AG04450 (cell line): Measurements from ENCODE around the gene GIPR. TPM values are rescaled to one million over a fixed set of nuclear protein-coding genes. Genes with fewer than 3 reads are reported as not detected.

Experiments
- CTCF ChIA-PET: fragments of 300-600, 350-600 bp; formaldehyde crosslinking; extraction: SDS; loops from one replicate; lab custom pipeline; 2022; ENCODE audit warnings: antibody characterized with exemption, inconsistent platforms; lab: Charles Lee
- POLR2A ChIA-PET: fragments of 350-600 bp; formaldehyde crosslinking; extraction: SDS; loops from one replicate; lab custom pipeline; 2021; ENCODE audit warnings: antibody characterized with exemption, inconsistent platforms; lab: Yijun Ruan, JAX
- DNase-seq: peaks from one replicate; pipeline ENCODE4 v3.0.0-alpha.2; 2011; ENCODE audit warnings: low read depth, low spot score
- H3K27ac ChIP-seq: one replicate; pipeline ENCODE4 v1.5.1; 2012; ENCODE audit warnings: low read depth, low read length, control low read depth
- H3K27me3 ChIP-seq: one replicate; pipeline ENCODE4 v1.6.0; 2012; ENCODE audit warnings: low read length; ENCODE audit not compliant: control insufficient read depth, insufficient read depth
- H3K4me3 ChIP-seq: 2 replicates; pipeline ENCODE4 v1.5.1; 2011; ENCODE audit warnings: mild to moderate bottlenecking, low read depth, low read length, control low read depth
- H3K9me3 ChIP-seq: 2 replicates; pipeline ENCODE4 v1.5.1; 2012; ENCODE audit warnings: low read length; ENCODE audit not compliant: control insufficient read depth, insufficient read depth
- CTCF ChIP-seq: IDR thresholded peaks from 2 replicates; pipeline ENCODE4 v1.5.1; 2011; ENCODE audit warnings: low read depth, low read length, control low read depth, inconsistent platforms
- polyA plus RNA-seq: library from polyadenylated mRNA; depleted of rRNA; stranded (reverse); fragments of >200 nt; gene quantifications from 2 replicates; pipeline ENCODE4 v1.2.3, GENCODE V29; 2011

Gene GIPR
- polyA plus RNA-seq, 1 experiment = 0.61 TPM

DNA sequence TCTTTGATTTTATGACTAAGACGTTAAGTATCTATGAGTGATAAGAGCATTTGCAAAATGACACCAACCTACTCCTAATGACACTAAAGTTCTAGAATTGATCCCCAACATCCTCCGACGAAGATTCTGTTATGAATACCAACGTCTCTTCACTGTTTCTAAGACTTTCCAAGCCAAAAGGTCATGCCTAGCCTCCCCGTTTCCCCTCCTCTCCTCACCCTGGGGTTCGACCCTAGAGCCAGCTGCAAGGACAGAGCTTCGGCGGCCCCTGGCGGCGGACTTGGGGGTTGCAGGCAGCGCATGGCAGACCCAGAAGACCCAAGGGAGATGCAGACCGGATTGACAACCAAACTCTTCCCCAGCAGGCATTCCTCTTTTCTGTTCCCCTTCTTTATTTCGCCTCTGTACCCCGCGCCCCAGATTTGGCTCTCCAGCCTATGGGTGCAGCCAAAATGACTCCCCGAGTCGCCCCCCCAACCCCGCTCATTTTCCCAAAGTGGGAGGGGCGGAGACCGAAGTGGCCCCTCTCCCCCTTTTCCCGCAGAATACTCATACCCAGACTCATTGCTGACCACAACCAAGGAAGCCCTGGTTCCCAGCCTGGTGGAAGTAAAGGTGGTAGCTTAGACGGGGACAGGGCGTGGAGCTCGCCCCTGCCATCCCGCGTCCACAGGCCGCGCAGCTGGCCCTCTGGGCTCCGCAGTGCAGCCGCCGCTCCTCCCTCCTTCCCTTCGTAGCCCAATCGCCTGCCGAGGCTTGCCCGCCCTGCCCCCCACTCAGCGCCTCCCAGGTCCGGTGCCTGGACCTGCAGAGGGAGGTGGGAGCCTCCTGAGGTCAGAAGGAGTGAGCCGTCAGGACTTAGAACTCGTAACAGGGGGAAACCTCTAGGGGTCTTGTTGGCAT is 24.7 kb upstream of the GIPR start:
- TF ChIP-seq CTCF = peak; percentile 99
- peak; percentile 49 for DNase-seq
- H3K27me3 ChIP-seq = no peaks in the 10 kb centered on the region
- ChIA-PET POLR2A (interaction anchor here (0.5 to 1.8 kb wide), 4 partner anchors 12 to 1112 kb away, joined by 3 to 7 read pairs (median 4); no protein-coding TSS in a partner anchor), CTCF (interaction anchor here (0.7 to 3.3 kb wide), 14 partner anchors 10 to 1030 kb away, joined by 3 to 25 read pairs (median 6); no protein-coding TSS in a partner anchor)
- no peaks in the 10 kb centered on the region; the same call in 1 of the 2 replicates for H3K9me3 ChIP-seq
- peak overlapping the region; percentile 37 for H3K4me3 ChIP-seq
- no peak overlapping the region for H3K27ac ChIP-seq

DNA sequence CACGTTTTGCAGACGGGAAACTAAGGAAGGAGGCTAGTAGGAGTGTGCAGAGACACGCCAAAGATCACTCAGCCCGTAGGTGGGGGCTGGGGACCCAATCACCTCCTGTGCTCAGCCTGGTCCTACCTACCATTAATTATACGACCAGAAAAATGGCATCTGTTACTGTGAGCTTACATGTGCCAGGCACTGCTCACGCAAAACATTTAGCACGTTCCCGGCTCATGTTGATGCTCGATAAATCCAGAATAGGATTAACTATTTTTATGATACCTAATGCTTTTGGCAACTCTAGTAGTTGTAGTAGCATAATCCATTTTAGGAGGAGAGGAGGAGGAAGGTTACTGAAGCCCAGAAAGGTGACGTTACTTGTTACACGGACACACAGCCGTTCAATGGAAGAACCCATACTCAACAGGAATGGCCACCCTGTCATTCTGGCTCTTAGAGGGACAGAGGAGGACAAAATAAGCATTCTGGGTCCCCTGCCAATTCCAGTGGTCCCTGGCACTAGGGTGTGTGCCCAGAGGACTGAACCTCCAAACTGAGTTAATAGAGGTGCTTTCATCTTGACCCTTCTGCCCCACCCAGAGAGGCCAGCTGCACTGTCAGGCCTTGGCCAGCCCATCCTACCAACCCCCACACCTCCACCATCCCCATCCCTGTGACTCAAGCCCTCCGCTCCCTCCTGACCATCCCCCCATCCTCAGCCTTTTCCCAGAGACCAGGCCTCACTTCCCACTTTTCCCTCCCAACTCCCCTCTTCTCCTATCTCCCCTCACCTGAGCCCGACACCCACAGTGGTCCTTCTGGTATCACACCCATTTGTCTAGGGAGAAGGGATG is 23.9 kb upstream of the GIPR start:
- H3K4me3 ChIP-seq = no peak overlapping the region
- H3K9me3 ChIP-seq = no peaks in the 10 kb centered on the region; the same call in 1 of the 2 replicates
- TF ChIP-seq CTCF = no peak
- no peaks in the 10 kb centered on the region for H3K27me3 ChIP-seq
- DNase-seq = no peak
- H3K27ac ChIP-seq = no peak overlapping the region
- ChIA-PET POLR2A (no interaction called here), CTCF (interaction anchor here (0.7 to 3.3 kb wide), 6 partner anchors 31 to 1030 kb away, joined by 3 to 25 read pairs (median 4); no protein-coding TSS in a partner anchor)

DNA sequence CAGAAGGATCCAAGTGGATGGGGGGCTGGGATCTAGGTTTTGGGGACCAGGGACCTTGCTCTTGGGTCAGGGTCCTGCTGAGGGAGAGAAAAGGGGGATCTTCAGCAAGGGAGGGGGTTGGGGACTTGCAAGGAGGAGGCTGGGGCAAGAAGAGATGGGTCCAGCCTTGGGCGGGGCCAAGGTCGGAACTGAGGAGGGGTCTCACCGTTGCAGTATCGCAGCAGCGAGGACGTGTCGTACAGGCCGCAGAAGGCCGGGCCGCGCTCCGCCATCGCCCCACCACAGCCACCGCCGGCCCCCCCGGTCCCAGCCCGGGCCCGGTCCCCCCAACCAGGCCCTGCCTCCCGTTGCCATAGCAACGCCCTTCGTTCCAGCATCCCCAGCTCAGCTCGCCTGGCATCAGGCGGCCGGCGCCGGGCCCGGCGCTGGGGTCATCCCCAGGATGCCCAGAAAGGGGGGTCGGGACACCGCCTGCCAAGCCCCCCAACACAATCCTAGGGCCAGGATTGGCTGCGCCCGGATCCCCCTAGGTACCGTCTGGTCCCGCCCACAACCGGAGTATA is 22.9 kb upstream of the GIPR start:
- DNase-seq = no peak
- TF ChIP-seq CTCF = no peak
- H3K27me3 ChIP-seq = no peaks in the 10 kb centered on the region
- ChIA-PET CTCF (interaction anchor here (0.9 to 1.3 kb wide), 3 partner anchors 48 to 167 kb away, joined by 4 to 7 read pairs (median 5); partner anchors contain the start of gene QPCTL), POLR2A (interaction anchor here (0.6 to 1.5 kb wide), 3 partner anchors 13 to 47 kb away, joined by 3 to 6 read pairs (median 3); partner anchors contain the start of genes QPCTL and SNRPD2)
- no peaks in the 10 kb centered on the region; the same call in 1 of the 2 replicates for H3K9me3 ChIP-seq
- H3K4me3 ChIP-seq = peak overlapping the region; percentile 56
- no peak overlapping the region for H3K27ac ChIP-seq

DNA sequence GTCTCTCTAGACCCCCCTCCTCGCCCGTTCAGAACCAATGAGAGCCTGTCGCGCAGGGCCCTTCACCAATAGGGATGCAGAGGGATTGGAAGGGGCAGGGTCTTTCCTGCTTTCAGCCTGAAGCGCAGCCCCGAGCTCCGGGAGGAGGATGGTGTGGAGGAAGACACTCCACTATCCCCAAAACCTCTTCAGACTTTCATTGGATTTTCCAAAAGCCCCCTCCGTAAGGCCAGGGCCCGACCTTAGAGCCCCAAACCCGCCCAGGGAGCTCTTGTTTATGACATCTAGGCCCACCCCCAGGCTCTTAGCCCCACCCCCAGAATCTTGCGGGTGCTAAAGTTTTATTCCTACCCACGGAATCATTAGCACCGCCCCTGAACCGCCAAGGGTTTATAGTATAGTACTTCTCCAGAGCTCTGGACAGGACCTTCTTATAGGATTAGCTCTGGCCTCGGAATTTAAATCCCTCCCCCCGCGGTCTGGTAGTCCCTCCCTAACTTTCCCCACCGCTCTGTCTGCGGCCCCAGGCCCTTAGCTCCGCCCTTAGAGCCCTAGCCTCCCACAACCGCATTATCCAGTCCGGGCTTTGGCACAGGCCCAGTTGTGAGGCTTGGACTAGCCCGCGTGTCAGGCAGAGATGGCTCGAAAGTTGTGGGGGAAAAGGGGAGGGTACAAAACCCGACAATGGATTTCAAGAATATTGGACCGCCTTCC is 22.2 kb upstream of the GIPR start:
- DNase-seq = peak; percentile 62
- peak overlapping the region; percentile 25 for H3K27ac ChIP-seq
- no peaks in the 10 kb centered on the region; the same call in 1 of the 2 replicates for H3K9me3 ChIP-seq
- CTCF ChIA-PET = interaction anchor here (0.9 to 1.3 kb wide), 3 partner anchors 47 to 167 kb away, joined by 4 to 7 read pairs (median 5); partner anchors contain the start of gene QPCTL
- POLR2A ChIA-PET = interaction anchor here (0.6 to 1.5 kb wide), 5 partner anchors 14 to 268 kb away, joined by 3 to 6 read pairs (median 3); partner anchors contain the start of genes QPCTL and SNRPD2
- H3K27me3 ChIP-seq = no peaks in the 10 kb centered on the region
- no peak for TF ChIP-seq CTCF
- peak overlapping the region; percentile 56 for H3K4me3 ChIP-seq
